Type B pancreatic cell (in vitro differentiated cells): ENCODE results near the gene NELL1. TPM values are rescaled to one million over a fixed set of nuclear protein-coding genes. Genes with fewer than 3 reads are reported as not detected.

Experiments used
- DNase-seq: peaks from one replicate; pipeline ENCODE4 v3.0.0; 2021; ENCODE audit warnings: mixed read lengths; ENCODE audit not compliant: unreplicated experiment; ENCODE audit errors: extremely low spot score
- H3K27ac Mint-ChIP-seq: 2 replicates; pipeline ENCODE4 v1.8.0; 2021; ENCODE audit warnings: mild to moderate bottlenecking, mixed read lengths
- H3K27me3 Mint-ChIP-seq: 2 replicates; pipeline ENCODE4 v1.8.0; 2021; ENCODE audit warnings: mixed read lengths
- H3K36me3 Mint-ChIP-seq: 2 replicates; pipeline ENCODE4 v1.8.0; 2021; ENCODE audit warnings: mixed read lengths
- H3K4me1 Mint-ChIP-seq: one replicate; pipeline ENCODE4 v1.8.0; 2021; ENCODE audit warnings: mixed read lengths; ENCODE audit not compliant: unreplicated experiment
- H3K4me3 Mint-ChIP-seq: 2 replicates; pipeline ENCODE4 v1.8.0; 2021; ENCODE audit warnings: mild to moderate bottlenecking, mixed read lengths
- H3K9me3 Mint-ChIP-seq: 2 replicates; pipeline ENCODE4 v1.8.0; 2021; ENCODE audit warnings: mixed read lengths
- total RNA-seq: library from RNA; stranded (reverse); gene quantifications from 2 replicates; pipeline ENCODE4 v1.2.1, GENCODE V29; 2021; ENCODE audit warnings: low replicate concordance
- TF ChIP-seq, protein P1 (sequence below): fragments of 200-600 bp; sonication (generic); conservative IDR thresholded peaks from 2 replicates; pipeline ENCODE4 v1.5.0; 2021; ENCODE audit warnings: antibody characterized with exemption, mild to moderate bottlenecking

NELL1 gene
- total RNA-seq, 1 donor from 2014 or later = 16.9 TPM

- H3K4me1 Mint-ChIP-seq = no peaks in the 10 kb centered on the region
- TF ChIP-seq, protein P1, sequence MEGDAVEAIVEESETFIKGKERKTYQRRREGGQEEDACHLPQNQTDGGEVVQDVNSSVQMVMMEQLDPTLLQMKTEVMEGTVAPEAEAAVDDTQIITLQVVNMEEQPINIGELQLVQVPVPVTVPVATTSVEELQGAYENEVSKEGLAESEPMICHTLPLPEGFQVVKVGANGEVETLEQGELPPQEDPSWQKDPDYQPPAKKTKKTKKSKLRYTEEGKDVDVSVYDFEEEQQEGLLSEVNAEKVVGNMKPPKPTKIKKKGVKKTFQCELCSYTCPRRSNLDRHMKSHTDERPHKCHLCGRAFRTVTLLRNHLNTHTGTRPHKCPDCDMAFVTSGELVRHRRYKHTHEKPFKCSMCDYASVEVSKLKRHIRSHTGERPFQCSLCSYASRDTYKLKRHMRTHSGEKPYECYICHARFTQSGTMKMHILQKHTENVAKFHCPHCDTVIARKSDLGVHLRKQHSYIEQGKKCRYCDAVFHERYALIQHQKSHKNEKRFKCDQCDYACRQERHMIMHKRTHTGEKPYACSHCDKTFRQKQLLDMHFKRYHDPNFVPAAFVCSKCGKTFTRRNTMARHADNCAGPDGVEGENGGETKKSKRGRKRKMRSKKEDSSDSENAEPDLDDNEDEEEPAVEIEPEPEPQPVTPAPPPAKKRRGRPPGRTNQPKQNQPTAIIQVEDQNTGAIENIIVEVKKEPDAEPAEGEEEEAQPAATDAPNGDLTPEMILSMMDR = no peak
- H3K27ac Mint-ChIP-seq = no peak overlapping the region
- no peak overlapping the region for H3K4me3 Mint-ChIP-seq
- no peak for DNase-seq
- H3K36me3 Mint-ChIP-seq = no peaks in the 10 kb centered on the region
- no peaks in the 10 kb centered on the region for H3K27me3 Mint-ChIP-seq
- no peaks in the 10 kb centered on the region for H3K9me3 Mint-ChIP-seq
These were observed 559.8 kb downstream of the NELL1 start for GRCh38 chr11:21229224-21229623.

DNA sequence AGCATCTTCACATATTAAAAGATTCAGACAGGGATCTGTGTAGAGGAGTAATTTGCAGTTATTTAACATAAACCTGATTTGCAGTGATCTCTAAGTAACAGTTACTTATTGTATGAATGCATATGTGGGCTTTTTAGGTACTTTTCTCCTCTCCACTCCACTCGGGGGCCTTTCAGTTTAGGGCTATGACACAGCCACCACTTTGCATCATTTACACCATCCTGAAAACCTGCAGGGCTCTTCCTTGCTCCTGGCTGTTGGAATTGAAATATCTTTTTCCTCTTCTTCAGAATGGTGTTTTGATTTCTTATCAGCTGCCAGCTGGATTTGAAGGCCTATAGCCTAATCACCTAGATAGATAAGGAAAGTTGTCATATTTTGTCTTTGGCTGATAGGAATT lies 580.8 kb downstream of the NELL1 start:
- Mint-ChIP-seq H3K4me1 (no peaks in the 10 kb centered on the region), H3K4me3 (no peak overlapping the region), H3K27me3 (no peaks in the 10 kb centered on the region), H3K36me3 (no peaks in the 10 kb centered on the region), H3K27ac (no peak overlapping the region), H3K9me3 (no peaks in the 10 kb centered on the region)
- DNase-seq = no peak
- TF ChIP-seq, protein P1 = no peak

GRCh38 chr11:21254055-21254454 lies 584.7 kb downstream of the NELL1 start:
- H3K36me3 Mint-ChIP-seq = no peaks in the 10 kb centered on the region
- H3K9me3 Mint-ChIP-seq = peaks cover 5% of the 10 kb centered on the region
- no peak overlapping the region for H3K4me3 Mint-ChIP-seq

GRCh38 chr11:21254790-21255189 lies 585.4 kb downstream of the NELL1 start:
- Mint-ChIP-seq H3K36me3 (no peaks in the 10 kb centered on the region), H3K27ac (no peak overlapping the region), H3K4me3 (no peak overlapping the region), H3K27me3 (no peaks in the 10 kb centered on the region), H3K9me3 (peaks cover 5% of the 10 kb centered on the region), H3K4me1 (no peaks in the 10 kb centered on the region)
- no peak for DNase-seq
- TF ChIP-seq, protein P1 = no peak

More at GRCh38 chr11:21254055-21254454, 584.7 kb downstream of the NELL1 start:
- no peak overlapping the region for H3K27ac Mint-ChIP-seq
- DNase-seq = no peak
- H3K27me3 Mint-ChIP-seq = no peaks in the 10 kb centered on the region
- H3K4me1 Mint-ChIP-seq = no peaks in the 10 kb centered on the region
- TF ChIP-seq, protein P1 = no peak

GRCh38 chr11:21257461-21257860 lies 588.1 kb downstream of the NELL1 start:
- no peaks in the 10 kb centered on the region for H3K4me1 Mint-ChIP-seq
- H3K9me3 Mint-ChIP-seq = peaks cover 5% of the 10 kb centered on the region
- no peaks in the 10 kb centered on the region for H3K27me3 Mint-ChIP-seq
- no peaks in the 10 kb centered on the region for H3K36me3 Mint-ChIP-seq
- no peak overlapping the region for H3K27ac Mint-ChIP-seq
- H3K4me3 Mint-ChIP-seq = no peak overlapping the region
- DNase-seq = no peak
- TF ChIP-seq, protein P1 = no peak

- Mint-ChIP-seq H3K4me3 (no peak overlapping the region), H3K36me3 (no peaks in the 10 kb centered on the region), H3K27ac (no peak overlapping the region), H3K4me1 (no peaks in the 10 kb centered on the region), H3K9me3 (peaks cover 5% of the 10 kb centered on the region), H3K27me3 (no peaks in the 10 kb centered on the region)
- TF ChIP-seq, protein P1 = no peak
- DNase-seq = no peak
These were observed 589.0 kb downstream of the NELL1 start for GRCh38 chr11:21258414-21258813.
